Left lung (tissue), 10 donors: ENCODE measurements around the gene SHD. TPM values are rescaled to one million over a fixed set of nuclear protein-coding genes. Genes with fewer than 3 reads are reported as not detected.

Experiments used
- ATAC-seq: fragments of 200-7000 bp; cut with Tn5 transposase; one replicate; pipeline ENCODE4 v1.9.1; 2020; ENCODE audit warnings: moderate library complexity
- DNase-seq, 4 donors: peaks; one replicate each; pipeline ENCODE4 v3.0.0-alpha.2; 2013 to 2020
- H3K27ac ChIP-seq, 2 donors: fragments of 200-600 bp; sonication (generic) in 1 of 2; one replicate each; pipeline versions ENCODE4 v1.5.0 to v1.8.0; 2020 to 2021
- H3K27me3 ChIP-seq, 2 donors: fragments of 200-600 bp; sonication (generic) in 1 of 2; one replicate each; pipeline versions ENCODE4 v1.5.0 to v1.8.0; 2020 to 2021
- H3K36me3 ChIP-seq, 2 donors: fragments of 200-600 bp; sonication (generic) in 1 of 2; one replicate each; pipeline versions ENCODE4 v1.5.0 to v1.8.0; 2020 to 2021
- H3K4me1 ChIP-seq, 2 donors: fragments of 200-600 bp; one replicate each; pipeline ENCODE4 v1.8.0; 2021
- H3K4me3 ChIP-seq, 2 donors: fragments of 200-600 bp; sonication (generic) in 1 of 2; one replicate each; pipeline versions ENCODE4 v1.5.0 to v1.8.0; 2020 to 2021; ENCODE audit warnings: mild to moderate bottlenecking in 1 of 2
- H3K9me3 ChIP-seq, 2 donors: fragments of 200-600 bp; sonication (generic) in 1 of 2; one replicate each; pipeline versions ENCODE4 v1.5.0 to v1.8.0; 2020 to 2021
- CTCF ChIP-seq, 2 donors: fragments of 200-600 bp; sonication (generic) in 1 of 2; IDR thresholded peaks; one replicate each; pipeline versions ENCODE4 v1.5.0 to v1.8.0; 2021; ENCODE audit warnings: antibody characterized with exemption in 2 of 2
- intact Hi-C, 2 donors: fragments of 100-400 bp; cut with DNase I; formaldehyde crosslinking; loops; one replicate each; pipeline versions ENCODE4 v1.11.2 to v1.14.2; 2022
- polyA plus RNA-seq, 6 donors: library from polyadenylated mRNA; unstranded; fragments of 120-200 nt; gene quantifications; one replicate each; pipeline ENCODE4 v1.2.1, GENCODE V29; 2013; ENCODE audit not compliant: insufficient read length in 6 of 6
- total RNA-seq, 2 donors: library from RNA; stranded (reverse); fragmentation: NEBNext Ultra II Directional; extraction: Animal tissue kit (Norgen Biotek cat#: 25700); gene quantifications; one replicate each; pipeline ENCODE4 v1.2.1, GENCODE V29; 2021
- donor health status: DM: no; HTN: yes; CAD: no.
- donor health status: DM: no; HTN: no; CAD: no.

SHD gene
- total and polyA plus RNA-seq, 8 donors = 0.21 to 0.28 (median 0.21) TPM; not detected in 3

- H3K27me3 ChIP-seq = no peaks in the 10 kb centered on the region
- intact Hi-C loops = no loop called here
- no peak overlapping the region for H3K4me3 ChIP-seq
- TF ChIP-seq CTCF (IDR thresholded peaks at IDR 0.05) = no peak
- DNase-seq (no peak), ATAC-seq (no peak)
- H3K27ac ChIP-seq = no peak overlapping the region
- no peaks in the 10 kb centered on the region for H3K9me3 ChIP-seq
- H3K36me3 ChIP-seq = peaks cover 0 to 100% of the 10 kb centered on the region in 2 donors
- peaks cover 0 to 10% of the 10 kb centered on the region in 2 donors for H3K4me1 ChIP-seq
Measured at GRCh38 chr19:4264812-4265211, 14.3 kb upstream of the SHD start.

GRCh38 chr19:4266253-4267000 is 12.6 kb upstream of the SHD start:
- TF ChIP-seq CTCF (IDR thresholded peaks at IDR 0.05) = no peak
- no peaks in the 10 kb centered on the region for H3K27me3 ChIP-seq
- no peaks in the 10 kb centered on the region for H3K9me3 ChIP-seq
- H3K4me1 ChIP-seq = peaks cover 0 to 10% of the 10 kb centered on the region in 2 donors
- H3K27ac ChIP-seq = no peak overlapping the region
- peak; percentile 17 for ATAC-seq
- no peak for DNase-seq
- peaks cover 0 to 100% of the 10 kb centered on the region in 2 donors for H3K36me3 ChIP-seq
- intact Hi-C loops = no loop called here
- no peak overlapping the region for H3K4me3 ChIP-seq

- H3K27me3 ChIP-seq = no peaks in the 10 kb centered on the region
- DNase-seq = peak in 3 of 4 donors; percentile 24 to 86 (median 45)
- peaks cover 0 to 100% of the 10 kb centered on the region in 2 donors for H3K36me3 ChIP-seq
Measured at GRCh38 chr19:4267101-4267900, 11.8 kb upstream of the SHD start.

GRCh38 chr19:4267901-4268815 is 10.9 kb upstream of the SHD start:
- ATAC-seq = no peak

More at GRCh38 chr19:4267101-4267900, 11.8 kb upstream of the SHD start:
- peaks cover 0 to 10% of the 10 kb centered on the region in 2 donors for H3K4me1 ChIP-seq
- intact Hi-C loops = no loop called here
- H3K27ac ChIP-seq = no peak overlapping the region
- peak; percentile 79 for ATAC-seq
- no peak overlapping the region for H3K4me3 ChIP-seq
- H3K9me3 ChIP-seq = no peaks in the 10 kb centered on the region
- TF ChIP-seq CTCF (IDR thresholded peaks at IDR 0.05) = peak; percentile 82 to 84

More at GRCh38 chr19:4267901-4268815, 10.9 kb upstream of the SHD start:
- peaks cover 0 to 96% of the 10 kb centered on the region in 2 donors for H3K36me3 ChIP-seq
- no peak for TF ChIP-seq CTCF (IDR thresholded peaks at IDR 0.05)
- H3K27me3 ChIP-seq = no peaks in the 10 kb centered on the region
- H3K4me3 ChIP-seq = no peak overlapping the region
- H3K27ac ChIP-seq = no peak overlapping the region
- H3K9me3 ChIP-seq = no peaks in the 10 kb centered on the region
- DNase-seq = no peak
- H3K4me1 ChIP-seq = peaks cover 0 to 10% of the 10 kb centered on the region in 2 donors
- intact Hi-C loops = no loop called here
